Activated naive CD4-positive, alpha-beta T cell treated with anti-CD3 and anti-CD28 coated beads, Interleukin-2, amount 10 ng/mL, durations not matched to agents 5 hours and 36 hours (primary cell): ENCODE measurements around the gene NUP205. TPM values are rescaled to one million over a fixed set of nuclear protein-coding genes. Genes with fewer than 3 reads are reported as not detected.

Experiments used
- total RNA-seq, 2 experiments: library from RNA; stranded (reverse); gene quantifications; one replicate each; pipeline ENCODE4 v1.2.3, GENCODE V29; 2021

The NUP205 gene
- total RNA-seq: 10 to 100 TPM; 72.3 to 72.4 TPM

GRCh38 chr7:135557455-135558336 is at the start of gene NUP205:
Gene NUP205 (plus strand): TSS chr7:135557917. CDS start chr7:135557945, 28 bp downstream.

DNA sequence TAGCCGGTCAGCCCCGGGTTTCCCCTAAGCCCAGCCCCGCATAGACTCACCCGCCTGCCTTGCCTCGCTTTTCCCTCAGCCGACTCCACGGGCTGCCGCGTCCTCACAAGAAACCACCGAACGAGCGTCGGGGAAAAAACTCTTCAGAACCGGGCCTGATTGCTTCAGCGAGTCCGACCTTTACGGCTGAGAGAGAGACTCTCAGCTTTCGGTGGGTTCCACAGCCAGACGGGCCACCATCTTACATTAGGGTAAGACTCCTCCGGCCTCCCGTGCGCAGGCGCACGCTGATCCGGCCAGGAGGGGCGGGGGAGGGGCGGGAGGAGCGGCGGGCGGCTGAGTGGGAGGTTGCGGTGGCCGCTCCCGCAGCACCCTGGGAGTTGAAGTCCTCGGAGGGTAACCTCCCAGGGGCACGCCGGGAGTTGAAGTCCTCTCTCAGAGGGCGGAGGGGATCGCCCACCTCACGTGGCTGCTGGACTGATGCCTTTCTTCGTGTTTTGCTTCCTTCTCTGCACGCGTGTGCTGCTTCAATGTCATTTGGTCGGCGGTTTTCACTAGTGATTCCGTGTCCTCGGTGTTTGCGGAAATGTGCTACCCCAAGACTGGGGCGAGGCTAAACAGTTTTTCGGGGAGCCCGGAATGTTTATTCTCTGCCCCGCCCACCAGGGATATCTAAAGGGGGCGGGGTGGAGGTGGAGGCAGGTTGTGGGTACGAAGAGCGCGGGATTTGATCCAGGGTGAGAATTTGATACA is 47.7 kb upstream of the NUP205 start, which contains the start of gene CNOT4:
TSS of gene CNOT4 (minus strand) at position 264 of the 753 bp plus-strand sequence. CDS start 71,771 bp downstream, outside the sequence.

DNA sequence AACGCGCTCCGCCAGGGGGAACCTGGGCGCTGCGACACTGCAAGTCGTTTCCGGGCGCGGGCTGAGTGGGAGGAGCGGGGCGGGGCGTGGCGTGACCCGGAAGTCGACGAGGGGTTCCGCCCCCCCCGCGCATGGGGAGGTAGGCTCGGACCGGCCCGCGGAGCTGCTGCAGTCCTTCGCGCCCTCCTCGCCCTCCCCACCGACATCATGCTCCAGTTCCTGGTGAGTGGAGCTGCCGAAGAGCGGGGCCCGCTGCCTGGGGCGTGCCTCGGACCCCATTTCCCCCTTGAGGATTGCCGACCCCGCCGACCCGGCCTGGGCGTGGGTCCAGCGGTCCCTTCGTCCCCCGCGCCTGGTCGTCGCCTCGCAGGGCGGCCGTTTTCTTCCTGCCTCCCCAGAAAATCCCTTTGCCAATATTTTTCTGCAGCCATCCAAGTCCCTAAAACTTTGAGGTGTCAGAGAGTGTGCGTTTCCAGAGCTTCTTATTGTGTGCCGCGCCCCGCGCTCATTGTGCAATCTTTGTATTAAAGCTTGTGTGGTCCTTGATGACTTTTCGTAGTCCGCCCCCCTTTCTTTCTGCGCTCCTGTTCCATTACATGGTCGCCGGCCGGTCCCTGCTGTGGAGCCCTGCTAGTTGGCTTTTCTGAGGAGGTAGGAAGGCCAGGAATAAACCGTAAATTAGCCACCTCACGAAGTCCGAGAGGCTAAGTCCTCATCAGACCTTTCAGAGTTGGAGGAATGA is 104.8 kb downstream of the NUP205 start, which contains the start of gene STMP1:
TSS of gene STMP1 (plus strand) at position 142 of the 742 bp plus-strand sequence.

Other genes starting within 250 kb of the NUP205 start
- 10 to 100 TPM; 22.2 to 24.9 TPM for gene CNOT4, start 47.8 kb upstream of the NUP205 start, total RNA-seq
- gene STMP1, start 104.6 kb downstream of the NUP205 start, total RNA-seq: 10 to 100 TPM; 24.2 to 25.3 TPM
- gene SLC13A4, start 170.3 kb downstream of the NUP205 start, total RNA-seq: not detected
- not detected for gene FAM180A, start 190.9 kb downstream of the NUP205 start, total RNA-seq